K562 (cell line): Measurements from ENCODE around the gene TRANK1. TPM values are rescaled to one million over a fixed set of nuclear protein-coding genes. Genes with fewer than 3 reads are reported as not detected.

Experiments used
- ATAC-seq: fragments of 200-7000 bp; cut with Tn5 transposase; 3 replicates; pipeline ENCODE4 v1.9.1; 2020; ENCODE audit warnings: moderate library complexity
- BruUV-seq: library from RNA; stranded (reverse); fragments of 400-500 nt; replicated peaks from 2 replicates; lab custom pipeline; 2021; lab: Mats Ljungman, UMichigan
- CTCF ChIA-PET: fragments of 300-600 bp; formaldehyde crosslinking; extraction: SDS; loops from one replicate; lab custom pipeline; 2021; ENCODE audit warnings: low intra/inter-chr PET ratio; lab: Yijun Ruan, JAX
- POLR2A ChIA-PET: fragments of 300-600, 350-650 bp; sonication (Branson Sonifier 250); formaldehyde crosslinking; extraction: SDS; loops from one replicate; lab custom pipeline; 2021; ENCODE audit warnings: antibody characterized with exemption, inconsistent platforms; lab: Yijun Ruan, JAX
- DNase-seq, 4 experiments: peaks; one replicate each; pipeline versions ENCODE4 v3.0.0 to v3.0.0-alpha.2; 2011 to 2018; ENCODE audit warnings: low spot score in 3 of 4, mixed read lengths in 3 of 4; ENCODE audit errors: extremely low read depth in 1 of 4
- FAIRE-seq: peaks from 2 replicates; lab custom pipeline; 2011; peaks lifted over from hg19 to GRCh38; lab: Jason Lieb, UNC
- H2AFZ ChIP-seq: 2 replicates; pipeline ENCODE4 v1.6.0; 2011; ENCODE audit warnings: low read depth, low read length, control low read depth, inconsistent platforms
- H3K27ac ChIP-seq: fragments of 200-600 bp; 3 replicates; pipeline ENCODE4 v1.8.0; 2011; ENCODE audit warnings: low read depth, mild to moderate bottlenecking, control low read depth, inconsistent platforms, low read length, moderate library complexity, mixed read lengths; ENCODE audit errors: extremely low read depth
- H3K27me3 ChIP-seq, 2 experiments: fragments of 300-600 bp in 1 of 2; 2 replicates in 1 of 2; 3 replicates in 1 of 2; pipeline versions ENCODE4 v1.6.0 to v1.8.0; 2011; ENCODE audit warnings: inconsistent platforms in 2 of 2, low read length in 2 of 2, mild to moderate bottlenecking in 1 of 2, mixed read lengths in 1 of 2, moderate library complexity in 1 of 2; ENCODE audit not compliant: control insufficient read depth in 2 of 2, insufficient read depth in 2 of 2
- H3K36me3 ChIP-seq: fragments of 300-600 bp; 3 replicates; pipeline ENCODE4 v1.8.0; 2011; ENCODE audit warnings: mild to moderate bottlenecking, low read length, inconsistent platforms; ENCODE audit not compliant: control insufficient read depth, insufficient read depth
- H3K4me1 ChIP-seq, 2 experiments: fragments of 200-600 bp in 1 of 2; replicated peaks in 1 of 2; 2 replicates in 1 of 2; 3 replicates in 1 of 2; pipeline versions ENCODE4 v1.5.1 to v1.8.0; 2011; ENCODE audit warnings: inconsistent platforms in 2 of 2, low read length in 2 of 2, mild to moderate bottlenecking in 1 of 2, mixed read lengths in 1 of 2, moderate library complexity in 1 of 2; ENCODE audit not compliant: control insufficient read depth in 2 of 2, insufficient read depth in 2 of 2
- H3K4me2 ChIP-seq: 2 replicates; pipeline ENCODE4 v1.6.1; 2011; ENCODE audit warnings: low read length, control low read depth, inconsistent platforms, mixed read lengths; ENCODE audit not compliant: insufficient read depth
- H3K4me3 ChIP-seq: fragments of 200-600 bp; sonication (generic), shearing (Covaris generic); 2 replicates; pipeline ENCODE4 v1.5.1; 2016; ENCODE audit warnings: control low read depth, inconsistent platforms
- H3K79me2 ChIP-seq: fragments of 200-600 bp; 3 replicates; pipeline ENCODE4 v1.8.0; 2011; ENCODE audit warnings: low read length, inconsistent platforms; ENCODE audit not compliant: control insufficient read depth, insufficient read depth
- H3K9ac ChIP-seq, 2 experiments: 2 replicates each; pipeline versions ENCODE4 v1.6.0 to v1.6.1; 2011; ENCODE audit warnings: low read depth in 2 of 2, low read length in 2 of 2, control low read depth in 1 of 2, inconsistent platforms in 1 of 2, mild to moderate bottlenecking in 1 of 2, mixed read lengths in 1 of 2; ENCODE audit not compliant: insufficient read depth in 1 of 2
- H3K9me1 ChIP-seq: one replicate; pipeline ENCODE4 v1.6.0; 2011; ENCODE audit warnings: inconsistent platforms, mild to moderate bottlenecking, low read length, moderate library complexity; ENCODE audit not compliant: control insufficient read depth, insufficient read depth
- H3K9me3 ChIP-seq: replicated peaks from 2 replicates; pipeline ENCODE4 v1.5.1; 2011; ENCODE audit warnings: low read depth, low read length, inconsistent platforms; ENCODE audit not compliant: control insufficient read depth, insufficient read depth
- H4K20me1 ChIP-seq: replicated peaks from 2 replicates; pipeline ENCODE4 v1.6.1; 2011; ENCODE audit warnings: low read length, inconsistent platforms, mixed read lengths; ENCODE audit not compliant: control insufficient read depth, insufficient read depth
- CBFA2T3 ChIP-seq: fragments of 450-650 bp; IDR thresholded peaks from 2 replicates; pipeline ENCODE4 v1.6.1; 2017
- NFIC ChIP-seq: fragments of 450-650 bp; IDR thresholded peaks from 2 replicates; pipeline ENCODE4 v1.6.1; 2017; ENCODE audit warnings: mild to moderate bottlenecking, inconsistent platforms
- SIX5 ChIP-seq, 2 experiments: IDR thresholded peaks; 2 replicates each; pipeline ENCODE4 v1.6.1; 2011; ENCODE audit warnings: low read length in 2 of 2, borderline replicate concordance in 1 of 2, low read depth in 1 of 2, mild to moderate bottlenecking in 1 of 2, moderate library complexity in 1 of 2; ENCODE audit not compliant: insufficient read depth in 1 of 2
- SPI1 ChIP-seq: IDR thresholded peaks from 2 replicates; pipeline ENCODE4 v1.6.1; 2011; ENCODE audit warnings: low read depth, low read length, control low read depth, borderline replicate concordance
- WGBS: fragments of 100-300 bp; shearing (Covaris generic); methylation state at CpG from one replicate; pipeline ENCODE4 v1.1.6; 2016; ENCODE audit warnings: low coverage, mixed read lengths; ENCODE audit not compliant: insufficient coverage; ENCODE audit errors: missing lambda C conversion rate; 5-methylcytosine and 5-hydroxymethylcytosine counted together
- in situ Hi-C: fragments of 300-500 bp; cut with MboI; formaldehyde crosslinking; loops from 4 replicates; pipeline ENCODE4 v1.15.0; 2018; ENCODE audit warnings: inconsistent platforms, mixed read lengths
- intact Hi-C: fragments of 100-400 bp; cut with micrococcal nuclease; formaldehyde crosslinking; loops from 2 replicates; pipeline ENCODE4 v1.14.2; 2022
- polyA plus RNA-seq, 8 experiments: library from polyadenylated mRNA; depleted of rRNA in 4 of 8; stranded (reverse) in 5 of 8; unstranded in 3 of 8; fragments of >200 nt; fragmentation: Nextera tagmentation in 2 of 8; fragmentation: Illumina TruSeq in 1 of 8; extraction: Ambion mirVana in 2 of 8; extraction: Trizol in 1 of 8; gene quantifications; 2 replicates each; pipeline versions ENCODE4 v1.2.1 to v1.2.3, GENCODE V29; 2011 to 2014; ENCODE audit warnings: inconsistent platforms in 1 of 8, missing spikeins in 1 of 8
- total RNA-seq, 7 experiments: library from RNA; depleted of rRNA in 6 of 7; stranded (reverse); fragments of >200 nt in 6 of 7; fragmentation: Illumina TruSeq in 2 of 7; extraction: Trizol in 2 of 7; gene quantifications; 2 replicates each; pipeline versions ENCODE4 v1.2.1 to v1.2.3, GENCODE V29; 2011 to 2021; ENCODE audit warnings: low replicate concordance in 1 of 7
- TF ChIP-seq, protein P1 (sequence below): fragments of 250-450 bp; sonication (Bioruptor Pico); IDR thresholded peaks from 2 replicates; pipeline ENCODE4 v1.6.1; 2021; ENCODE audit warnings: mild to moderate bottlenecking

Gene TRANK1
- total and polyA plus RNA-seq, 9 of the 15 experiments (the other 6 are each of a cell fraction or from before 2014, with no cell fraction given), result 0.41 to 5.3 (median 2.1) TPM

DNA sequence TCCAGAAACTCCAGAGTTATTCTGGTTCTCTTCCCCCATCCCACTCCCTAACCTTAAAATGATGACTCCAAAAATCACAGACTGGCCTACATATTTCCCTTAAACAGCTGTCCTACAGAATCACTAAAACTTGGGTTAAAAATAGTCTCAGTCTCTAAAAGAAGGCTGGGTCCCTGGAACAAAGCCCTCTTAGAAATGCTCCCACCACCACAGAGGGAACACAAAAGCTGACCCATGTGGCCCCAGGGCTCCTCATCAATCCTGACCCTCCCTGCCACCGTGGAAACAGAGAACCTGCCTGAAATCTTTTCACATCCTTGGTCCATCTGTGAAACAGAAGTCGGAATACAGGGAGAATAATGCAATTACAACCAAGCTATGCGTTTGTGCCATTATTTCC, 124.8 kb downstream of the TRANK1 start:
- Histone ChIP-seq H3K9me1 (no peaks in the 10 kb centered on the region), H3K27me3 (peaks cover 9 to 58% of the 10 kb centered on the region in 2 experiments; a peak in 4 of 5 replicates), H3K27ac (no peak overlapping the region), H3K4me1 (no peaks in the 10 kb centered on the region), H3K9ac (no peak overlapping the region), H2AFZ (no peak overlapping the region), H3K4me3 (no peak overlapping the region), H3K4me2 (no peak overlapping the region), H3K9me3 (no peaks in the 10 kb centered on the region), H3K36me3 (no peaks in the 10 kb centered on the region), H3K79me2 (no peaks in the 10 kb centered on the region), H4K20me1 (no peaks in the 10 kb centered on the region)
- WGBS, result 2% methylated on average over 3 of the region's 3 CpGs
- FAIRE-seq (no peak), ATAC-seq (no peak), DNase-seq (no peak)
- TF ChIP-seq CBFA2T3 (no peak), SPI1 (no peak)
- BruUV-seq, result no TSS peak
- intact Hi-C loops, result no loop called here
- in situ Hi-C loops, result no loop called here
- ChIA-PET POLR2A (interaction anchor here (1.0 kb wide), 1 partner anchor 38 kb away, joined by 3 read pairs; no protein-coding TSS in a partner anchor), CTCF (no interaction called here)

DNA sequence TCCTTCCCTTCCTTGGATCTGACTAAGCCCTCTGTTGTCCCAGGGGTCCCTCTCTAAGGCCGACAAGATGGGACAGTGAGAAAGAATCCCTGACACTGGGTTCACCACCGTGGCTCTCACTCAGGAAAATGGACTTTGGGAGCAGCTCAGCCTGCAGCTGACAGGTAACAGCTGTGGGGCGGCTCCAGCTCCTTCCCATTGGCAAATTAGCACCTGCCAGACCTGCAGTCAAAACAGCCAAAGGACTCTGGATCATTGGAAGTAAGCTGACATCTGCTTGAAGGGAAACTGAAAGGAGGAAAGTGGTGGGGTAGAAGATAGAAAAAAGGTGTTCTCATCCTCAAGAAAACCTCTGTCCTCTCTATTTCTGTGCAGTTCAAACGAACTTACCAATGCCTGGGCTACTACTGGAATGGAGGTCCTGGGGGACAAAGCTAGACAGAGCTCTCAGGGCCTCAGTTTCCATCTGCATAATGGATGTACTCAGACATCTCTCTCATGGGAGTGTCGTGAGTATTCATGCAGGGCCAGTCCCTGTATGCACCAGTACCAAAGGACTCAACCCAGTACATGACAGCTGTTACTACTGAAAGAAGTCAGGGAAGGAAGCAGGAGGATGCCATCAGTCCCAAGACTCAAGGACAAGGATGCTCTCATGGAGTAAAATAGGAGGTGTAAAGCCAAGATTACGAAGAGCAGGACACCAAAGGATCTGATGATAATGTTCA, 126.9 kb downstream of the TRANK1 start:
- CTCF ChIA-PET, result no interaction called here
- Histone ChIP-seq H3K4me2 (no peak overlapping the region), H3K79me2 (no peaks in the 10 kb centered on the region), H2AFZ (no peak overlapping the region), H3K4me3 (no peak overlapping the region), H3K9me1 (no peaks in the 10 kb centered on the region), H3K27ac (no peak overlapping the region), H3K9me3 (no peaks in the 10 kb centered on the region), H3K9ac (no peak overlapping the region), H4K20me1 (no peaks in the 10 kb centered on the region), H3K27me3 (peaks cover 9 to 60% of the 10 kb centered on the region in 2 experiments; a peak in 4 of 5 replicates), H3K36me3 (no peaks in the 10 kb centered on the region), H3K4me1 (no peaks in the 10 kb centered on the region)
- no TSS peak for BruUV-seq
- intact Hi-C loops, result loop anchor here (10.0 kb wide), 1 partner anchor 397 kb away; no protein-coding TSS in a partner anchor
- POLR2A ChIA-PET, result interaction anchor here (0.6 kb wide), 2 partner anchors 14 to 98 kb away, joined by 3 read pairs; no protein-coding TSS in a partner anchor
- in situ Hi-C loops, result no loop called here
- 0% methylated on average over 6 of the region's 6 CpGs for WGBS
- no peak for FAIRE-seq
- ATAC-seq, result no peak
- no peak for DNase-seq
- TF ChIP-seq SIX5 (IDR thresholded peaks at IDR 0.05; ENCODE audit: borderline replicate concordance in 1 of 2, insufficient read depth in 1 of 2, low read depth in 1 of 2, low read length in 2 of 2), result no peak
- TF ChIP-seq, protein P1, sequence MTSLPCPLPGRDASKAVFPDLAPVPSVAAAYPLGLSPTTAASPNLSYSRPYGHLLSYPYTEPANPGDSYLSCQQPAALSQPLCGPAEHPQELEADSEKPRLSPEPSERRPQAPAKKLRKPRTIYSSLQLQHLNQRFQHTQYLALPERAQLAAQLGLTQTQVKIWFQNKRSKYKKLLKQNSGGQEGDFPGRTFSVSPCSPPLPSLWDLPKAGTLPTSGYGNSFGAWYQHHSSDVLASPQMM, result no peak
- no peak for TF ChIP-seq NFIC
